HUES48 (cell line): ENCODE measurements around the gene FBXO40.

Experiments used
- H3K27ac ChIP-seq: one replicate; pipeline ENCODE4 v1.7.0; 2013; ENCODE audit warnings: low read depth, low read length, inconsistent platforms
- H3K27me3 ChIP-seq: 2 replicates; pipeline ENCODE4 v1.6.1; 2013; ENCODE audit warnings: mild to moderate bottlenecking, low read length; ENCODE audit not compliant: control insufficient read depth, insufficient read depth
- H3K36me3 ChIP-seq: 2 replicates; pipeline ENCODE4 v1.6.1; 2013; ENCODE audit warnings: low read length; ENCODE audit not compliant: control insufficient read depth, insufficient read depth
- H3K4me1 ChIP-seq: 2 replicates; pipeline ENCODE4 v1.6.1; 2013; ENCODE audit warnings: mild to moderate bottlenecking, low read length; ENCODE audit not compliant: control insufficient read depth, insufficient read depth
- H3K4me3 ChIP-seq: 2 replicates; pipeline ENCODE4 v1.5.1; 2013; ENCODE audit warnings: mild to moderate bottlenecking, low read depth, low read length
- H3K9ac ChIP-seq: 2 replicates; pipeline ENCODE4 v1.6.1; 2013; ENCODE audit warnings: mild to moderate bottlenecking, low read depth, low read length, moderate library complexity
- H3K9me3 ChIP-seq: 2 replicates; pipeline ENCODE4 v1.6.1; 2013; ENCODE audit warnings: low read length; ENCODE audit not compliant: control insufficient read depth, insufficient read depth

The FBXO40 gene

DNA sequence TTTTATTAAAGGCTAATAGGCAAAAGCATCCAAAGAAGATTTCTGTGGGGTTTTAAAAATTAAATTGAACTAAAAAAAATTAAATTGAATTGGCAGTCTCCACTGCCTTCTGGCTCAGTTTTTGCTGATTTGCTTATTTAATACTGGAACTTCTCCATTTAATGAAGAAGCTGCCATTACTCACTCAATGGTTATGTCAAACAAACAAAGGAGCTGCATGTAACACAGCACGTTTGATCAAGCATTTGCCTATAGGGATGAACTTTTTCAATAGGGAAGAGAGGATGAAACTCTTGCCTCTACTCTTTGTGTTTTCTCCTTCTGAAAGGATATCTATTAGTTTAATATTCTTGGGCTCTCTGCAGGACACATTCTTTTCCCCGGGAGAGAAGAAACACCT, 72.3 kb downstream of the FBXO40 start:
- peaks cover 70% of the 10 kb centered on the region for H3K36me3 ChIP-seq
- no peak overlapping the region for H3K4me3 ChIP-seq
- H3K4me1 ChIP-seq = peaks cover 5% of the 10 kb centered on the region
- H3K9ac ChIP-seq = no peak overlapping the region
- no peaks in the 10 kb centered on the region for H3K9me3 ChIP-seq
- no peaks in the 10 kb centered on the region for H3K27me3 ChIP-seq
- H3K27ac ChIP-seq = no peak overlapping the region

DNA sequence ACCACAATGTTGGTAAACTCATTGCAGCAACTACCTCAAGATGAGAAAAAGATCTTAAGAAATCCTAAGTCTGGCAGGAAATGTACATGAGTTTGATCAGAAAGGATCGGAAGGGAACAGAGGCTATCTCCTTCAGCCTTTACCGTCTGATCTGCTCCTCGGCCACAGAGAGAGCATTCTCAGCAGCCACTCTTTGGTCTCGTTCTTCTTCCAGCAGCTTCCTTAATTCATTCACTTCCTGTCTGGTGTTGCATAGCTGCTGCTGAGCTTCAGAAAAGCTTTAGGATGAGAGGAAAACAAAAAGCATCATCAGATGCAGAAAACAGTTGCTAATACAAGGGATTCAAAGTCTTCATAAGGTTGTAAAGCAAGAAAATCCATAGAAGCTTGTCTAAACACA, 74.2 kb downstream of the FBXO40 start:
- Histone ChIP-seq H3K9ac (no peak overlapping the region), H3K36me3 (peaks cover 87% of the 10 kb centered on the region), H3K4me3 (no peak overlapping the region), H3K4me1 (peaks cover 3% of the 10 kb centered on the region; the same call in 1 of the 2 replicates), H3K27me3 (no peaks in the 10 kb centered on the region), H3K27ac (no peak overlapping the region), H3K9me3 (no peaks in the 10 kb centered on the region)

DNA sequence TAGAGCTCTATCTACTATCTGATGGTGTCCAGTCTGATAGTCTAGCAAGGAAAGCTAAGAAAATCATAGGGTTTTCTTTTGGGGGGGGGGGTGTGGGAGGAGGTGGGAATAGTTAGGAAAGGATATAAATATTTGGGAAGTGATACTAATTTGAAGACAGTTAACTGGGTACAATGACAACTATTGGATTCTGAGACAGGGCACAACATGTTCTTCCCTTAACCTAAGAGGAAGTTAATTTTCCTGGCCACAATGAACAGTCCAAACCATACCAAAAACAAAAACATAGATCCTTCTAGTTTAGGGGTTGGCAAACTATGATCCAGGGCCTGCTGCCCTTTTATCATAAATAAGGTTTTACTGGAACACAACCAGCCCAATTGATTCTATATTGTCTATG, 77.5 kb downstream of the FBXO40 start:
- Histone ChIP-seq H3K4me1 (no peaks in the 10 kb centered on the region), H3K27me3 (no peaks in the 10 kb centered on the region), H3K4me3 (no peak overlapping the region), H3K9me3 (no peaks in the 10 kb centered on the region), H3K27ac (no peak overlapping the region), H3K9ac (no peak overlapping the region), H3K36me3 (peaks cover 77% of the 10 kb centered on the region)

DNA sequence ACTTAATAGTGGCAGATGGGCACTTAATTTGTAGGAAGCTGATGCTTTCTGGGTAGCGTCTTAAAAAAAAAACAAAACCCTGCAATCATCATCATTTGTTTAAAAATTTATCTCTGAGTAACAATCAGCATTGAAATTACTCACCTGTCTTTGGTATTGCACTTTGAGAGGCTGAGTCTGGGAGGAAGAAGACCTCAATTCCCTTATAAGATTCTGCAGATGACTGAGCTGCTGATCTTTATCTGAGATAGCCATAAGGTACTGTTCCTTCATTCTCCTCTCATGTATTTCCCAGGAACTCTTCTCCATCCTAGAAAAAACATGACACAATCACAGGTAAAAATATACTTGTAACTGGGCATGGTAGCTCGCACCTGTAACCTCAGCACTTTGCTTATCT, 84.0 kb downstream of the FBXO40 start:
- Histone ChIP-seq H3K27ac (no peak overlapping the region), H3K4me1 (no peaks in the 10 kb centered on the region), H3K27me3 (no peaks in the 10 kb centered on the region), H3K9me3 (no peaks in the 10 kb centered on the region), H3K4me3 (no peak overlapping the region), H3K9ac (no peak overlapping the region), H3K36me3 (peaks cover 69% of the 10 kb centered on the region)
